PFSK-1 (cell line): ENCODE measurements around the gene DGKB.

Experiments
- FOXP2 ChIP-seq: optimal IDR thresholded peaks from 2 replicates; pipeline ENCODE3; 2011; ENCODE audit warnings: borderline replicate concordance, control low read depth, inconsistent platforms; ENCODE audit not compliant: insufficient read depth; ENCODE audit errors: extremely low read length, extremely low read depth
- SIN3A ChIP-seq: IDR thresholded peaks from 2 replicates; pipeline ENCODE4 v1.6.1; 2012; ENCODE audit warnings: mild to moderate bottlenecking, low read length, moderate library complexity, borderline replicate concordance; ENCODE audit not compliant: insufficient read depth
- TAF1 ChIP-seq: IDR thresholded peaks from 2 replicates; pipeline ENCODE4 v1.6.1; 2012; ENCODE audit warnings: low read length, control low read depth, borderline replicate concordance; ENCODE audit not compliant: insufficient read depth
- TF ChIP-seq, protein P1 (sequence below), 2 experiments: IDR thresholded peaks; 2 replicates each; pipeline versions ENCODE4 v1.6.1 to v1.8.0; 2011 to 2012; ENCODE audit warnings: low read depth in 2 of 2, low read length in 2 of 2, control low read depth in 1 of 2, inconsistent platforms in 1 of 2, mild to moderate bottlenecking in 1 of 2, moderate library complexity in 1 of 2; ENCODE audit not compliant: insufficient read depth in 1 of 2

- TF ChIP-seq SIN3A (no peak), FOXP2 (no peak), TAF1 (no peak)
- TF ChIP-seq, protein P1, sequence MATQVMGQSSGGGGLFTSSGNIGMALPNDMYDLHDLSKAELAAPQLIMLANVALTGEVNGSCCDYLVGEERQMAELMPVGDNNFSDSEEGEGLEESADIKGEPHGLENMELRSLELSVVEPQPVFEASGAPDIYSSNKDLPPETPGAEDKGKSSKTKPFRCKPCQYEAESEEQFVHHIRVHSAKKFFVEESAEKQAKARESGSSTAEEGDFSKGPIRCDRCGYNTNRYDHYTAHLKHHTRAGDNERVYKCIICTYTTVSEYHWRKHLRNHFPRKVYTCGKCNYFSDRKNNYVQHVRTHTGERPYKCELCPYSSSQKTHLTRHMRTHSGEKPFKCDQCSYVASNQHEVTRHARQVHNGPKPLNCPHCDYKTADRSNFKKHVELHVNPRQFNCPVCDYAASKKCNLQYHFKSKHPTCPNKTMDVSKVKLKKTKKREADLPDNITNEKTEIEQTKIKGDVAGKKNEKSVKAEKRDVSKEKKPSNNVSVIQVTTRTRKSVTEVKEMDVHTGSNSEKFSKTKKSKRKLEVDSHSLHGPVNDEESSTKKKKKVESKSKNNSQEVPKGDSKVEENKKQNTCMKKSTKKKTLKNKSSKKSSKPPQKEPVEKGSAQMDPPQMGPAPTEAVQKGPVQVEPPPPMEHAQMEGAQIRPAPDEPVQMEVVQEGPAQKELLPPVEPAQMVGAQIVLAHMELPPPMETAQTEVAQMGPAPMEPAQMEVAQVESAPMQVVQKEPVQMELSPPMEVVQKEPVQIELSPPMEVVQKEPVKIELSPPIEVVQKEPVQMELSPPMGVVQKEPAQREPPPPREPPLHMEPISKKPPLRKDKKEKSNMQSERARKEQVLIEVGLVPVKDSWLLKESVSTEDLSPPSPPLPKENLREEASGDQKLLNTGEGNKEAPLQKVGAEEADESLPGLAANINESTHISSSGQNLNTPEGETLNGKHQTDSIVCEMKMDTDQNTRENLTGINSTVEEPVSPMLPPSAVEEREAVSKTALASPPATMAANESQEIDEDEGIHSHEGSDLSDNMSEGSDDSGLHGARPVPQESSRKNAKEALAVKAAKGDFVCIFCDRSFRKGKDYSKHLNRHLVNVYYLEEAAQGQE (IDR thresholded peaks at IDR 0.05; ENCODE audit: insufficient read depth in 1 of 2, low read depth in 2 of 2, low read length in 2 of 2), result no peak
Observed at GRCh38 chr7:14754631-14755030, 147.9 kb downstream of the DGKB start.
